DOHH2 (cell line): Measurements from ENCODE around the gene RSU1.
"Not testable (repeated sequence)": the region's sequence is repeated elsewhere in the genome, so short reads cannot be mapped to it uniquely, and the experiment has no call there.

Source experiments
- EZH2phosphoT487 ChIP-seq: fragments of 200-600 bp; sonication (generic); IDR thresholded peaks from 2 replicates; pipeline ENCODE4 v1.6.1; 2017; ENCODE audit warnings: borderline replicate concordance, mild to moderate bottlenecking, antibody characterized with exemption, low read length, moderate library complexity, mixed read lengths
- TF ChIP-seq, protein P1 (sequence below): fragments of 200-600 bp; sonication (generic); IDR thresholded peaks from one replicate; pipeline ENCODE4 v1.5.1; 2014; ENCODE audit warnings: antibody characterized with exemption, mild to moderate bottlenecking, low read depth, low read length; ENCODE audit not compliant: poor library complexity, severe bottlenecking

DNA sequence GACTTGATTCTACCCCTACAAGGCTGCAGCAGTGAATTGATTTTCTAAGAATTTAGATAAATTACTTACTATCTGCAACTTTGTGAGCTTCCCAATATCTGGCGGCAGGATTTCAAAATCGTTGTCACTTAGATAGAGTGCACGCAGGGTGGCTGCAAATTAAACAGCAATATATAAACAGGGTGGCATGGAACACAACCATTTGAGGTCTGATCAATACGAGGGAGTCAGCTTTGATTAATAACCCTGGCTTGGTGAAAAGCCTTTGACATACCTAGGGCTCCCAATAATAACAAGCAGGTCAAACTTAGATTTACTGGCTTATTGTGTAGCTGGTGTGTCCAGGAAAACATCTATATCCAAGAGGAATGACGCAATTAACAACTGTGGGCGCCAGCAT, 64.4 kb downstream of the RSU1 start:
- TF ChIP-seq, protein P1, sequence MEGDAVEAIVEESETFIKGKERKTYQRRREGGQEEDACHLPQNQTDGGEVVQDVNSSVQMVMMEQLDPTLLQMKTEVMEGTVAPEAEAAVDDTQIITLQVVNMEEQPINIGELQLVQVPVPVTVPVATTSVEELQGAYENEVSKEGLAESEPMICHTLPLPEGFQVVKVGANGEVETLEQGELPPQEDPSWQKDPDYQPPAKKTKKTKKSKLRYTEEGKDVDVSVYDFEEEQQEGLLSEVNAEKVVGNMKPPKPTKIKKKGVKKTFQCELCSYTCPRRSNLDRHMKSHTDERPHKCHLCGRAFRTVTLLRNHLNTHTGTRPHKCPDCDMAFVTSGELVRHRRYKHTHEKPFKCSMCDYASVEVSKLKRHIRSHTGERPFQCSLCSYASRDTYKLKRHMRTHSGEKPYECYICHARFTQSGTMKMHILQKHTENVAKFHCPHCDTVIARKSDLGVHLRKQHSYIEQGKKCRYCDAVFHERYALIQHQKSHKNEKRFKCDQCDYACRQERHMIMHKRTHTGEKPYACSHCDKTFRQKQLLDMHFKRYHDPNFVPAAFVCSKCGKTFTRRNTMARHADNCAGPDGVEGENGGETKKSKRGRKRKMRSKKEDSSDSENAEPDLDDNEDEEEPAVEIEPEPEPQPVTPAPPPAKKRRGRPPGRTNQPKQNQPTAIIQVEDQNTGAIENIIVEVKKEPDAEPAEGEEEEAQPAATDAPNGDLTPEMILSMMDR: not testable (repeated sequence)
- not testable (repeated sequence) for TF ChIP-seq EZH2phosphoT487
